Loucy (cell line): ENCODE results near the gene ITGA5.

Source experiments
- H2AFZ ChIP-seq: fragments of 200-600 bp; sonication (generic); 2 replicates; pipeline ENCODE4 v1.6.0; 2016; ENCODE audit warnings: antibody characterized with exemption, mild to moderate bottlenecking, low read length, moderate library complexity
- H3F3A ChIP-seq: fragments of 200-600 bp; 2 replicates; pipeline ENCODE4 v1.6.0; 2016; ENCODE audit warnings: antibody characterized with exemption, low read depth, mild to moderate bottlenecking
- H3K27me3 ChIP-seq: fragments of 200-600 bp; sonication (generic); 2 replicates; pipeline ENCODE4 v1.6.1; 2014; ENCODE audit warnings: low read length, mild to moderate bottlenecking; ENCODE audit not compliant: insufficient read depth, poor library complexity, severe bottlenecking
- H3K36me3 ChIP-seq: fragments of 200-600 bp; sonication (generic); 2 replicates; pipeline ENCODE4 v1.6.1; 2016; ENCODE audit warnings: low read length; ENCODE audit not compliant: insufficient read depth
- H3K4me1 ChIP-seq: fragments of 200-600 bp; sonication (generic); 2 replicates; pipeline ENCODE4 v1.5.1; 2014; ENCODE audit warnings: low read length, mild to moderate bottlenecking; ENCODE audit not compliant: insufficient read depth, poor library complexity, severe bottlenecking
- H3K4me2 ChIP-seq: fragments of 200-600 bp; sonication (generic); 2 replicates; pipeline ENCODE4 v1.6.0; 2014; ENCODE audit warnings: antibody characterized with exemption, low read length, low read depth, mild to moderate bottlenecking; ENCODE audit not compliant: poor library complexity, severe bottlenecking
- H3K4me3 ChIP-seq: fragments of 200-600 bp; sonication (generic); 2 replicates; pipeline ENCODE4 v1.5.1; 2014; ENCODE audit warnings: low read length, mild to moderate bottlenecking, mixed read lengths; ENCODE audit not compliant: poor library complexity, severe bottlenecking
- H3K79me2 ChIP-seq: fragments of 200-600 bp; sonication (generic); 2 replicates; pipeline ENCODE4 v1.6.1; 2014; ENCODE audit warnings: low read length; ENCODE audit not compliant: insufficient read depth
- H3K9ac ChIP-seq: fragments of 200-600 bp; sonication (generic); 2 replicates; pipeline ENCODE4 v1.6.0; 2014; ENCODE audit warnings: mild to moderate bottlenecking, low read depth, low read length, moderate library complexity; ENCODE audit not compliant: poor library complexity, severe bottlenecking
- H3K9me2 ChIP-seq: fragments of 200-600 bp; sonication (generic); replicated peaks from 2 replicates; pipeline ENCODE4 v1.6.1; 2016; ENCODE audit warnings: low read depth, low read length, mixed read lengths
- H3K9me3 ChIP-seq: fragments of 200-600 bp; sonication (generic); 2 replicates; pipeline ENCODE4 v1.6.1; 2014; ENCODE audit warnings: mild to moderate bottlenecking, antibody characterized with exemption, low read length, low read depth; ENCODE audit not compliant: insufficient read depth
- H4K20me1 ChIP-seq: fragments of 200-600 bp; sonication (generic); 2 replicates; pipeline ENCODE4 v1.6.0; 2014; ENCODE audit warnings: antibody characterized with exemption, low read length, mild to moderate bottlenecking; ENCODE audit not compliant: insufficient read depth, poor library complexity, severe bottlenecking
- EZH2phosphoT487 ChIP-seq: fragments of 200-600 bp; IDR thresholded peaks from 2 replicates; pipeline ENCODE4 v1.6.1; 2018; ENCODE audit warnings: antibody characterized with exemption, mild to moderate bottlenecking, moderate library complexity, borderline replicate concordance
- TF ChIP-seq, protein P1 (sequence below): fragments of 200-600 bp; sonication (generic); conservative IDR thresholded peaks from 2 replicates; pipeline ENCODE4 v1.5.1; 2014; ENCODE audit warnings: mild to moderate bottlenecking, antibody characterized with exemption, low read length

Gene ITGA5

DNA sequence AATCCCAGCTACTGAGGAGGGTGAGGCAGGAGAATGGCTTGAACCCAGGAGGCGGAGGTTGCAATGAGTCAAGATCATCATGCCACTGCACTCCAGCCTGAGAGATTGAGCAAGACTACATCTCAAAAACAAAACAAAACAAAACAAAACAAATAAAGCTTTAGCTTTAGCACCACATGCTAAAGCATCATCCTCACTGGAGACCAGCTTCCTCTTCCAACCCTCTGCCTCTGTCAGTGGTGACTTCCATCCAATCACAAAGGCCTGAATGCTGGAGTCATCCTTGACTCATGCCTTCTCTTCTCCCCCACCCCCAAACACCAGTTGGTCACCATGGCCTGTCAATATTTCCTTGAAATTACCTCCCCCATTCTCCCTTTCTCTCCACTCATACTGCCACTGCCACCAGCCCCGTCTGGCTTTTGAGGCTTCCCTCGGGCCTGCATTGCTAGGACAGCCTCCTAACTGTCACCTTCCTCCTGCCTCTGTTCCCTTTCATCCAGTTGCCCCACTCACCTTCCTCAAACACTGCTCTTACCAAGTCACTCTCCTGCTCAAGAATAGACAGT lies 35.9 kb downstream of the ITGA5 start:
- H3F3A ChIP-seq = no peaks in the 10 kb centered on the region
- H4K20me1 ChIP-seq = no peaks in the 10 kb centered on the region
- no peak overlapping the region; the same call in 1 of the 2 replicates for H2AFZ ChIP-seq
- H3K9ac ChIP-seq = no peak overlapping the region
- TF ChIP-seq, protein P1, sequence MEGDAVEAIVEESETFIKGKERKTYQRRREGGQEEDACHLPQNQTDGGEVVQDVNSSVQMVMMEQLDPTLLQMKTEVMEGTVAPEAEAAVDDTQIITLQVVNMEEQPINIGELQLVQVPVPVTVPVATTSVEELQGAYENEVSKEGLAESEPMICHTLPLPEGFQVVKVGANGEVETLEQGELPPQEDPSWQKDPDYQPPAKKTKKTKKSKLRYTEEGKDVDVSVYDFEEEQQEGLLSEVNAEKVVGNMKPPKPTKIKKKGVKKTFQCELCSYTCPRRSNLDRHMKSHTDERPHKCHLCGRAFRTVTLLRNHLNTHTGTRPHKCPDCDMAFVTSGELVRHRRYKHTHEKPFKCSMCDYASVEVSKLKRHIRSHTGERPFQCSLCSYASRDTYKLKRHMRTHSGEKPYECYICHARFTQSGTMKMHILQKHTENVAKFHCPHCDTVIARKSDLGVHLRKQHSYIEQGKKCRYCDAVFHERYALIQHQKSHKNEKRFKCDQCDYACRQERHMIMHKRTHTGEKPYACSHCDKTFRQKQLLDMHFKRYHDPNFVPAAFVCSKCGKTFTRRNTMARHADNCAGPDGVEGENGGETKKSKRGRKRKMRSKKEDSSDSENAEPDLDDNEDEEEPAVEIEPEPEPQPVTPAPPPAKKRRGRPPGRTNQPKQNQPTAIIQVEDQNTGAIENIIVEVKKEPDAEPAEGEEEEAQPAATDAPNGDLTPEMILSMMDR = no peak
- no peak for TF ChIP-seq EZH2phosphoT487
- H3K79me2 ChIP-seq = no peaks in the 10 kb centered on the region
- peaks cover 17% of the 10 kb centered on the region for H3K4me1 ChIP-seq
- no peaks in the 10 kb centered on the region for H3K36me3 ChIP-seq
- H3K9me2 ChIP-seq = no peaks in the 10 kb centered on the region
- H3K4me2 ChIP-seq = no peak overlapping the region
- no peaks in the 10 kb centered on the region for H3K27me3 ChIP-seq
- no peak overlapping the region for H3K4me3 ChIP-seq
- H3K9me3 ChIP-seq = no peaks in the 10 kb centered on the region

DNA sequence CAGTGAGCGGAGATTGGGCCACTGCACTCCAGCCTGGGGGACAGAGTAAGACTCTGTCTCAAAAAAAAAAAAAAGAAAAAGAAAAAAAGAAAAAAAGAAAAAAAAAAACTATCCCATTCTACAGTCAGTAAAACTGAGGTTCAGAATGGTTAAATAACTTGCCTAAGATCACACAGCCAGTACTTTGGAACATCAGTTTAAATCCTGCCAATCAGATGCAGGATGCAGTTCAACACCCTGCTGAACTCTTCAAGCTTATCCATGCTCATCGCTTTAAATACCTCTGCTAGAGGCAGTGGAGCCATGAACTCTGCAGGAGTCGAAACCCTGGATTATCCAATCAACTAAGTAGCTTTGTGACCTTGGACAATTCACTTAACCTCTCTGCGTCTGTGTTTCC lies 37.9 kb downstream of the ITGA5 start:
- Histone ChIP-seq H3K9me3 (no peaks in the 10 kb centered on the region), H3K4me2 (no peak overlapping the region), H3K79me2 (no peaks in the 10 kb centered on the region), H3F3A (no peaks in the 10 kb centered on the region), H2AFZ (no peak overlapping the region), H3K27me3 (no peaks in the 10 kb centered on the region), H3K36me3 (no peaks in the 10 kb centered on the region), H3K9ac (no peak overlapping the region), H3K4me3 (no peak overlapping the region), H4K20me1 (no peaks in the 10 kb centered on the region), H3K9me2 (no peaks in the 10 kb centered on the region), H3K4me1 (peaks cover 3% of the 10 kb centered on the region)
- TF ChIP-seq, protein P1 = no peak
- TF ChIP-seq EZH2phosphoT487 = no peak

DNA sequence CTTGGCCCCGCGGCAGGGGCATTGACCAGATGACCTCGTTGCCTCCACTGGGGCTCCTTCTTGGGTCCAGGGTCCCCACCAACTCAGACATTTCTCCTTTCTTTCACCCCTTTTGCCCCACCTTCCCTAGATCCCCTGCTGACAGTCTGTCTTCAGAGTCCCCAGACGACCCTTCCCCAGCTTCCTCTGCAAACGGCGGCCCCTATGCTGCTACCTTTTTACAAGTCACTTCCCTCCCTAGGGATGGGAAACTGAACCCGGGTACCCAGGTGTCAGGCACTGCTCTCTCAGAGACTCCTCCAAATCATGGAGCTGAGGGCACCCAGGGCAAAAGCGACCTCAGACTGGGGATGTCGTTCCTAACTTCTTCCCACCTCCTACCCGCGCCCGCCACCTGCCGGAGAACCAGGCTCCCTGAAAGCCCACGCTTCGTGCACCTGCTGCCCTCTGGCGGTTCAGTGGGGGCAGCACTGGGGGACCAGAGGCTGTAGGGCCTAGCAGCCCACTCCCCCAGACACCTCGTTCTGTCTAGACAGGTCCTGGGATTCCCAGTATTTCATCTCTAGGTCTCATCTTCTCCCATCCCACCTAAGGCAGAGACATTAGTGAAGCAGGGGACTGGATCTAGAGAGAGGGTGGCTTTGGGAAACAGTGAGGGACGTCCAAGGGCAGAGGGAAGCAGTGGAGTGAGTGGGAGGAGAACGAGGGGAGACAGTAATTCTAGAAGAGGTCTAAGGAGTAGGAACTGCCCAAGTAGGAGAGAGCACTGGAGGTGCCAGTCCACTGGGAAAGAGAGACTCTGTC lies 39.5 kb downstream of the ITGA5 start:
- H3K27me3 ChIP-seq = no peaks in the 10 kb centered on the region

More for the DNA sequence above, 39.5 kb downstream of the ITGA5 start:
- Histone ChIP-seq H3K4me3 (no peak overlapping the region), H3K36me3 (no peaks in the 10 kb centered on the region), H3K4me2 (peak overlapping the region; percentile 30), H3K4me1 (peaks cover 10% of the 10 kb centered on the region), H3K9me2 (no peaks in the 10 kb centered on the region), H3K9me3 (no peaks in the 10 kb centered on the region), H4K20me1 (no peaks in the 10 kb centered on the region), H3K9ac (no peak overlapping the region), H3K79me2 (no peaks in the 10 kb centered on the region), H3F3A (no peaks in the 10 kb centered on the region), H2AFZ (no peak overlapping the region)
- TF ChIP-seq EZH2phosphoT487 = no peak
- TF ChIP-seq, protein P1 = peak; percentile 100
